Activated T-cell treated with anti-CD3 and anti-CD28 coated beads for 4 hours (primary cell): ENCODE measurements around the gene PHAF1.
"Not testable (repeated sequence)": the region's sequence is repeated elsewhere in the genome, so short reads cannot be mapped to it uniquely, and the experiment has no call there.

Experiments
- DNase-seq: peaks from one replicate; pipeline ENCODE4 v3.0.0-alpha.2; 2020

Gene PHAF1

GRCh38 chr16:67105881-67106280 is 3.9 kb upstream of the PHAF1 start:
- DNase-seq, result no peak

DNA sequence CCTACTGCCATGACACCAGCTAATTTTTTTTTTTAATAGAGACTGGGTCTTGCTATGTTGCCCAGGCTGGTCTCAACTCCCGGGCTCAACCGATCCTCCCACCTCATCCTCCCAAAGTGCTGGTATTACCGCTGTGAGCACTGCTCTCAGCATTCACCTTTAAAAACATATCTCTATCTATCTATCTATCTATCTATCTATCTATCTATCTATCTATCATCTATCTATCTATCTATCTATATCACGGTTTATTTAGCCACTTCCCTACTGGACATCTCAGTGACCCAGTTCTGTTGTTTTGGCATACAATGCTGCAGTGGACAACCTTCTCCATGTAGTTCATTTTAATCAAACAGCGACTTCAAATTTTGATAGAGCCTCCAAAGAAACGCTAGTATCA is 1.3 kb upstream of the PHAF1 start:
- DNase-seq, result no peak

DNA sequence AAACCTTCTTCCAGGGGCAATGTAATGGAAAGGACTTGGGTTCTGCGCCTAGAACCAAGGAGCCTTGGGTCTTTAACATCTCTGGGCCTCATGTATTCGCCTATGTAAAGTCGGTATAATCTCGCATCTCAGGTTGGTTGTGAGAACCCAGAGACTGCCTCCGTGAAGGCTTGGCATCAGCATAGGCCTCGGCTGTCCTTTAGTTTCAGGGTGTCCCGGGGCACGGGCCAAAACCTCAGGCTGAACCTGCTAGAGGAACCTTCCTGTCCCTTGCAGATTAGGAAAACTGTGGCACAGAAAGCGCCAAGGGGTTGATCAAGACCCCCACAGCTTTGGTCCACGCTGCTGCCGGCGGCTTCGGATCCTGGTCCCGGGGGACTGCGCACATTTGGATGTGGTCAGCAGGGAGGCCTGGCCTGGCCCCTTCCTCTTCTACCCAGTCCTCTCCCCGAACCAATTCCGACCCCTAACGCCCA is 772 bp upstream of the PHAF1 start:
- DNase-seq, result no peak

- no peak for DNase-seq
These were observed 2.3 kb downstream of the PHAF1 start for GRCh38 chr16:67111951-67112444.

GRCh38 chr16:67112591-67113399 is 3.1 kb downstream of the PHAF1 start:
- DNase-seq, result no peak

DNA sequence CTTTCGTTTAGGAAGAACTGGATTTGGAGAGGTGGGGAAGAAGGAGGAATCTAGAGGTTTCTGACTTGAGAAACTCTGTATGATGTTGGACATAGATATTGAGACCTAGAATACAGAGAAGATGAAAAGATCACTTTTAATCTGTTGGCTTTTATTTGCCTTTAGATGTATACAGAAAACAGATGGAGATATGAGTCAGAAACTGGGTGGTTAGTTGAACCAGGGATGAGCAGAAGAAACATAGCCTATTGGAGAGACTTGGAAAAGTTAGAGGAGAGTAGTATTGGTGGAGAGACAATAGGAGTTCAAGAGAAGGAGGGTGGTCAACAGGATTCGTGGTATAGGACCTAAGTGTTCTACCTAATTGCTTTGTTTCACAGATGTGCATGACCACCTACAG is 5.1 kb downstream of the PHAF1 start:
- no peak for DNase-seq

GRCh38 chr16:67115639-67116038 is 5.9 kb downstream of the PHAF1 start:
- DNase-seq, result no peak

DNA sequence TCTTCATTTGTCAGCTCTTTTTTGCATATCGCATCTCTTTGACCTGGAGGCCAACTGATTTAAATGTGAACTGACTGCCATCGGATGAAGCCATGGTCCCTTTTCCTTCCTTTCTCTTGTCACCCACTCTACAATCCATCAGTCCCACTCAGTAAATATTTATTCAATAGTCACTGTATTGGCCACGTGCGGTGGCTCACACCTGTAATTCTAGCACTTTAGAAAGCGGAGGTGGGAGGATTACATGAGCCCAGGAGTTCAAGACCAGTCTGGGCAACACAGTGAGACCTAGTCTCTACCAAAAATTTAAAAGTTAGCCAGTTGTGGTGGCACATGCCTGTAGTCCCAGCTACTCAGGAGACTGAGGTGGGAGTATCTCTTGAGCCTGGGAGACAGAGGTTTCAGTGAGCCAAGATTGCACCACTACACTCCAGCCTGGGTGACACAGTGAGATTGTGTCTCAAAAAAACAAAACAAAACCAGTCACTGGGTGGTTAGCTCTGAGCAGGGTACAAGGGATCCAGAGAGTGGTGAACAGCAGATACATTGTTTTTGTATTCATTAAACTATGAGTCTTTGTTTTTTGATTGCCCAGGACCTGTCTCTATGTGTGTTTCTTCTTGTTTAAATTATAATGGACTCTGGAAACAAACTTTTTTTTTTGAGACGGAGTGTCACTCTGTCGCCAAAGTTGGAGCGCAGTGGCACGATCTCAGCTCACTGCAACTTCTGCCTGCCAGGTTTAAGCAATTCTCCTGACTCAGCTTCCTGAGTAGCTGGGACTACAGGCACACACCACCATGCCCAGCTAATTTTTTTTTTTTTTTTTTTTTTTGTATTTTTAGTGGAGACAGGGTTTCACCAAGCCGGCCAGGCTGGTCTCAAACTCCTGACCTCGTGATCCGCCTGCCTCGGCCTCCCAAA is 6.9 kb downstream of the PHAF1 start:
- DNase-seq, result no peak

- DNase-seq, result no peak
These were observed 8.0 kb downstream of the PHAF1 start for GRCh38 chr16:67117716-67118115.

GRCh38 chr16:67120025-67120424 is 10.3 kb downstream of the PHAF1 start:
- no peak for DNase-seq

DNA sequence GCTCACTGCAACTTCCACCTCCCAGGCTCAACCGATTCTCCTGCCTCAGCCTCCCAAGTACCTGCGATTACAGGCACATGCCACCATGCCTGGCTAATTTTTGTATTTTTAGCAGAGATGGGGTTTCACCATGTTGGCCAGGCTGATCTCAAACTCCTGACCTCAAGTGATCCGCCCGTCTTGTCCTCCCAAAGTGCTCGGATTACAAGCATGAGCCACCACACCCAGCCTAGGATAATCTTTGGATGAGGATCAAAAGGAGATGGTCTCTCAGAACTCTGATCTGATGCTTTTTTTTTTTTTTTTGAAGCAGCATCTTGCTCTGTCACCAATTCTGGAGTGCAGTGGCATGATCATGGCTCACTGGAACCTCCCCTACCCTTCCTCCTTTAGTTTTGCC is 13.1 kb downstream of the PHAF1 start:
- DNase-seq, result not testable (repeated sequence)

GRCh38 chr16:67128417-67128816 is 18.7 kb downstream of the PHAF1 start:
- no peak for DNase-seq

DNA sequence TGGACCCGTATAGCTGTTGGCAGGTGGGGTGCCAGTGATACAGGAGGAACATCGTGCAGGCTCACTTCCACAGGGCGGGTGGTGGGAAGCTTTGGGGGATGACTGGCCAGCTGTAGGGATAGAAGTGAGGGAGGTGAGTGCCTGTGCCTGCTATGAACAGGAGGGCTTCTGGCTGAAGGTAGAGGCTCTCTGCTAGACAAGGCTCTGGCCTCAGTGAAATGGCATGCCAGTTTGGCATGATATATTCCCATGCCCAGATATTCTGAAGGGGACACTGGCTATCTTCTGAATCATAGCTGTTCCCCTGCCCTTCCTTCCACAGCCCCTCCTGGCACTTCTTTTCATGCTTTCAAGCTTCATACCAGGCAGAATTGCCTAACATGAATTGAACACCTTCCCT is 19.1 kb downstream of the PHAF1 start:
- DNase-seq, result no peak

DNA sequence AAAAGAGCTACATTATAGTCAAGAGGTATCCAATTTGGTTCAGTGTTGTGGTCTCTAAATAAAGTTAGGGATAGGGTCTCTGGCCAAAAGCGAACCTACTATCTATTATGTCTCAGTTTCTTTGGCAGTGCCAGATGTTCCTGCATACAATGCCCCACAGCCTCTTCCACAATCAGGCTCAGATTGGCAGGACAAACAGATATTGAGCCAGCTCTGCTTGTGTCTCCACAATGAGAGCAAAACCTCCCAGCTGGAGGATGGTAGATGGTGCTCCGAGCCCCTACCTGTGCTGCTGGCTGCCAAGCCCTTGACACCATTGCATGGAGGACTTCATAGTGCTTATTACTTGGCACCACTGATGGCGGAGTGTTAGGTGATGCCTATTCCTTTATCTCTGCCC is 19.7 kb downstream of the PHAF1 start:
- DNase-seq, result no peak

DNA sequence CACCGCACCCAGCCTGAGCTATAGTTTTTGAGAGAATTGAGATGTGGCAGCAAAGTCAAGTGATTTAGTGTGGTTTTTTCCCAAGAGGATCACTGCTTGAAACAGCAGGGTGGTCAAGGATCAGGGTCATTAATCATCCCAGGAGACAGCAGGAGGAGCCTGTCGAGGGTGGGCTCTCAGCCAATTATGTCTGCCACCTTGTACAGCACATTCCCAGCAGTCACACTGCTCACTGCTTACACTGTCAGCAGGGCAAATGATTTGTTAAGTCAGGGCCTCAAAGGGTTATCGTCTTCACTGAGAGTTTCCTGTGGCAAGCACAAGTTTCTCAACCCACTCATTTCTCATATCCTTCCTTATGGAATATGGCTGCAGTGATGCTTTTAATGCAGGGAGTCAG is 27.9 kb downstream of the PHAF1 start:
- DNase-seq, result no peak

DNA sequence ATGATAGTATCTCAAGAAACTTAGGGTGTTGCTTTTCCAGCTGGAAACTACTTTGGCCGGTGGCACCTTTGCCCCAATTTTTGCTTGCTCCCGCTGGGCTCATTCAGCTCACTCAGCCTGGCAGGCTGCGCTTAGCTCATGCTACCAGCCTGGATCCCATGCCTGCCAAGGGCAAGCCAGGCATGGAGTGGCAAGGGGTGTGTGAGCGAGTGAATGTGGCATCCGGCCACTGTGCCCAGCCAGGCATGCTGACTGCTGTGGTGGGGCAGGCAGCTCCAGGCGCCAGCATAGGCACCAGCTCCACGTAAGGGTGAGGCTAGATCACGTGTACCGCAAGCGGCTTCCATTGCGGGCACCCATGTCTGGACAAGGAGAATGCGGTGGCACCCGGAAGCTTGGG is 31.6 kb downstream of the PHAF1 start:
- DNase-seq, result no peak

GRCh38 chr16:67142342-67142741 is 32.6 kb downstream of the PHAF1 start:
- no peak for DNase-seq

DNA sequence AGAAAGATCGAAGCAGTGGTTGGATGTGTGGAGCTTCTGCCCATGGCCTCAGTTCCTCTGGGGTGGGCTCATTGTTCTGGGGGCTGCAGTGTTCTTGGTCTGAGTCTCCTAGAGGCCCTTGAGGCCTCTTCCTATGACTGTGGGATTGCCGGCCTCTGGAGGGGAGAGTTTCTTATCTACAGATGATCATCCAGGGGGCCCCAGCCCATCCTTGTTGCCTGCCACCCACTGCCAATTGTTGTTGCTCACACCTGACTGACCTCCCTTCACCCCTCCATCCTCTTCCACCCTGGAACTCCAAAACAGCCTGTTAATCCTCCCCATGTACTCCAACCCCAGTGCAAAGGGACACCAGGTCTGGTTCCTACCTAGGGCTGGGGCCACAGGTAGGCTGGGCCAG is 35.2 kb downstream of the PHAF1 start:
- DNase-seq, result no peak

DNA sequence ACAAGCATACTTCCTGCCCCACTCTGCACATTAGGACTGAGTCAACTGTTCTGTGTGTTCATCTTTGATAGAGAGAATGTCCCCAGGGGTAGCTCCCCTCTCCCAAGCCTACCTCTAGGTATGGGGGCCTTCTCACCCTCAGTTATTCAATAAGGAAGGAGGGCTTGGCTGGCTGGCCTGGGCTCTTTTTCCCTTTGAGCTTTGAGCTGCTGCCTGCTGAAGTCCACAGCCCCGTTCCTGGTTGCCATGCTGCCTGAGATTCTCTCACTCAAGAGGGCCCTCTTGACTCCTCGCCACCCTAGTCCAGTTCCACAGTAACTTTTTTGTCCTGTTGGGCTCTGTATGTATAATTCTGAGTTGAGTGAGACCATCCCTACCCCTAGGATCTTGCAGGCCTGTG is 36.0 kb downstream of the PHAF1 start:
- DNase-seq, result no peak

- no peak for DNase-seq
These were observed 37.0 kb downstream of the PHAF1 start for GRCh38 chr16:67146523-67147357.

DNA sequence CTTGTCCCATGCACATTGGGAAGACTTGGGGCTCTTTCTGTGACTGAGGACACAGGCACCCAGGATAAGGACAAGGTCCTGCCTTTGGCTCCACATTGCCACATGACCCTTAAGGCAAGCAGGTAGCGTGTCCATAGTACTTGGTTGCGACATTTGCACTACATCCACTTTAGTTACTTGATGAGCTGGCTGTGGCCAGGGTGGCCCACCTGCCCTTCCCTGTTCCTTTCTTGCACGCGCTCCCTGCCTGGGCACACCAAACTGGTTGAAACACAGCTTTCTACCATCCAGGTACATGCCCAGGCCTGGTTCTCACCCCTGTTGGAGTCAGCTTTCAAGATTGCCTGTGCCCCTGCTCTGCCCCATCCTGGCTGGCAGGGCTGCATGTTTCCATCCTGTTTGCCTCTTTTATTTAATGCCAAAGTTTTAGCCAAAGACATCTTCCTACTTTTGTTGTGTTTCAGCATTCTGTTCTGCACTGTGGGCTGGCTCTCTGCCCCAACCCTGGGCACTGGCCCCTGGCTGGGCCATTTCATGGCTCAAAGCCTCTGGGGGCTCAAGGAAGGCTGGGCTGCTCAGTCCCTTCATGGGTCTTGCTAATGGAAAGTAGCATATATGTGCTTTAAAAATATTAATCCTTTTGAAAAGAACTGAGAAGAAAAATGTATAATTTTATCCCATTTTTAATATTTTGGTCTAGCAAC is 37.8 kb downstream of the PHAF1 start:
- no peak for DNase-seq

GRCh38 chr16:67148221-67148620 is 38.5 kb downstream of the PHAF1 start:
- no peak for DNase-seq
